CMK (cell line): ENCODE measurements around the gene UBE2G1.
A peak's percentile ranks its signal among the peaks of the same experiment; 100 is the strongest.
"Not testable (repeated sequence)": the region's sequence is repeated elsewhere in the genome, so short reads cannot be mapped to it uniquely, and the experiment has no call there.

ENCODE experiments used
- DNase-seq: peaks from one replicate; pipeline ENCODE4 v3.0.0-alpha.2; 2010; ENCODE audit warnings: low read depth

Gene UBE2G1

GRCh38 chr17:4375039-4375748 is 8.7 kb upstream of the UBE2G1 start:
- DNase-seq, result no peak

GRCh38 chr17:4369557-4370230 is 3.2 kb upstream of the UBE2G1 start:
- no peak for DNase-seq

- DNase-seq, result no peak
Observed at GRCh38 chr17:4368341-4368740, 1.9 kb upstream of the UBE2G1 start.

GRCh38 chr17:4367177-4367576 is 702 bp upstream of the UBE2G1 start:
- not testable (repeated sequence) for DNase-seq

GRCh38 chr17:4365628-4366326 is 698 bp downstream of the UBE2G1 start:
- DNase-seq, result no peak

GRCh38 chr17:4365103-4365627 is 1.3 kb downstream of the UBE2G1 start:
- peak; percentile 63 for DNase-seq

GRCh38 chr17:4364622-4365041 is 1.8 kb downstream of the UBE2G1 start:
- no peak for DNase-seq

- no peak for DNase-seq
Observed at GRCh38 chr17:4362141-4362540, 4.3 kb downstream of the UBE2G1 start.

GRCh38 chr17:4358154-4358553 is 8.3 kb downstream of the UBE2G1 start:
- no peak for DNase-seq

GRCh38 chr17:4357671-4358070 is 8.8 kb downstream of the UBE2G1 start:
- no peak for DNase-seq

- DNase-seq, result no peak
Observed at GRCh38 chr17:4357030-4357628, 9.3 kb downstream of the UBE2G1 start.

GRCh38 chr17:4354862-4355514 is 11.5 kb downstream of the UBE2G1 start:
- no peak for DNase-seq

GRCh38 chr17:4354206-4354605 is 12.3 kb downstream of the UBE2G1 start:
- no peak for DNase-seq

GRCh38 chr17:4350214-4350613 is 16.3 kb downstream of the UBE2G1 start:
- DNase-seq, result not testable (repeated sequence)

- no peak for DNase-seq
Observed at GRCh38 chr17:4345581-4346252, 20.8 kb downstream of the UBE2G1 start.

- no peak for DNase-seq
Observed at GRCh38 chr17:4344926-4345325, 21.5 kb downstream of the UBE2G1 start.

- DNase-seq, result no peak
Observed at GRCh38 chr17:4342535-4342934, 23.9 kb downstream of the UBE2G1 start.

- DNase-seq, result no peak
Observed at GRCh38 chr17:4341616-4341977, 24.9 kb downstream of the UBE2G1 start.

GRCh38 chr17:4340914-4341615 is 25.4 kb downstream of the UBE2G1 start:
- DNase-seq, result no peak

- no peak for DNase-seq
Observed at GRCh38 chr17:4334776-4335584, 31.5 kb downstream of the UBE2G1 start.
